ENCODE data around the gene ZNF429.
A peak's percentile ranks its signal among the peaks of the same experiment; 100 is the strongest.
"Not testable (repeated sequence)": the region's sequence is repeated elsewhere in the genome, so short reads cannot be mapped to it uniquely, and the experiment has no call there.

ZNF429 gene

DNA sequence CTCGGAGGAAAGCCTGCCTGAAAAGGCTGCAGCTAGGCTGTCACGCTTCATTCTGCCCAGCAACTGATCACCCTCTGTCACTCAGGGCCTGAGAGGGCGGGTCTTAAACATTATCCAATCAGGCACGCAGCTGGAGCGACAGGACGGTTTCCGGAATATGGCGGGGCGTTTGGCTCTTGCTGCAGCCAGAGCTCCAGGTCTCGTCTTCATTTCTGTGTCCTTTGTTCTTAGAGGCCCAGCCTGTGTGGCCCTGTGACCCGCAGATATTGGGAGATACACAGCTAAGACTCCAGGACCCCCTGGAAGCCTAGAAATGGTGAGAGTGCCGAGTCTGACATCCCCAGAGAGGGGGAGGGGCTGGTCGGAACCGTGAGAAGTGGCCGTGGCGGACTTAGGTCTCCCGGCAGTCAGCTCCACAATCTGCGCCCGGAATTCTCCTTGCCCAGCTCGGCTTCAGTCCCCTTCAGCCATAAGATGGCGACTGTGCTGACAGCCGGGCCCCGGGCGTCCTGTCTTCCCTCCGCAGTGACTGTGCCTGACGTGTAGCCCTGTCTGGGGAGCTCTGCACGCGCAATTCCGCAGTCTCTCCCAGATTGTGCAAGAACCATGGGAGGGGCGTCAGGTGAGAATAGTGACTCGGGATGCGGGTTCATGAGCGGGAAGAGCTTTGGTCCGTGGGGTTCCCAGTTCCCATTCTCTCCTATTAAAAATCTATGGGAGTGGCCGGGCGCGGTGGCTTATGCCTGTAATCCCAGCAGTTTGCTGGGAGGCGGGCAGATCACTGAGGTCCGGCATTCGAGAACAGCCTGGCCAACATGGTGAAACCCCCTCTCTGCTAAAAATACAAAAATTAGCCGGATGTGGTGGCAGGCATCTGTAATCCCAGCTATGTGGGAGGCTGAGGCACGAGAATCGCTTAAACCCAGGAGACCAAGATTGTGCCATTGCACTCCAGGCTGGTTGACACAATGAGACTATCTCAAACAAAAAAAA lies at the start of gene ZNF429:
Gene ZNF429 (plus strand): TSS at position 144 of the 993 bp plus-strand sequence. CDS start 170 bp downstream, at position 314.
- DNase-seq (ENCODE audit: low read depth in 2 of 2), result peak; percentile 83 to 84

DNA sequence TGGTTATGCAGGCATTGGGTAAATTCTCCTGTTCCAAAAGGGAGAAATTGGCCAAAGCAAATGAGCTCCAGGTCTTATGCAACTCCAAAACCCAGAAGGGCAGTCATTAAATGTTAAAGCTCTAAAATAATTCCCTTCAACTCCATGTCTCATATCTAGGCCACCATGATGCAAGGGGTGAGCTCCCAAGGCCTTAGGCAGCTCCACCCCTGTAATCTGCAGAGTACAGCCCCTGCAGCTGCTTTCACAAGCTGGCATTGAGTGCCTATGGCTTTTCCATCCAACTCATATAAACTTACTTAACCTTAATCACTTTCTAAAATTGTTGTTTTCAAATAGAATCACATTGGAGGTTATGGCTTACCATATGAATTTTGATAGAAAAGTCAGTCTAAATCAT lies 44.7 kb upstream of the ZNF429 start:
- DNase-seq (ENCODE audit: low read depth in 2 of 2), result no peak

DNA sequence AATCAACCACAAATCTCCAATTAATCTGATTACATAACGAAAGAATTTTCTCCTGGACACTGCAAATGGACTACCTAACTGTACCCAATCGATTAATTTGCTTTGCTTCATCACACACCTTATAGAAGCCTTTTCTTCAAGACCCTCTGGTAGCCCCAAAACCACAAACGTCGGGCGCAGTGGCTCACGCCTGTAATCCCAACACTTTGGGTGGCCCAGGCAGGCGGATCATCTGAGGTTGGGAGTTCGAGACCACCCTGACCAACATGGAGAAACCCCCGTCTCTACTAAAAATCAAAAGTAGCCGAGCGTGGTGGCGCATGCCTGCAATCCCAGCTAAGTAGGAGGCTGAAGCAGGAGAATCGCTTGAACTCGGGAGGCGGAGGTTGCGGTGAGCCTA lies 42.9 kb upstream of the ZNF429 start:
- no peak for DNase-seq (ENCODE audit: low read depth in 2 of 2)

DNA sequence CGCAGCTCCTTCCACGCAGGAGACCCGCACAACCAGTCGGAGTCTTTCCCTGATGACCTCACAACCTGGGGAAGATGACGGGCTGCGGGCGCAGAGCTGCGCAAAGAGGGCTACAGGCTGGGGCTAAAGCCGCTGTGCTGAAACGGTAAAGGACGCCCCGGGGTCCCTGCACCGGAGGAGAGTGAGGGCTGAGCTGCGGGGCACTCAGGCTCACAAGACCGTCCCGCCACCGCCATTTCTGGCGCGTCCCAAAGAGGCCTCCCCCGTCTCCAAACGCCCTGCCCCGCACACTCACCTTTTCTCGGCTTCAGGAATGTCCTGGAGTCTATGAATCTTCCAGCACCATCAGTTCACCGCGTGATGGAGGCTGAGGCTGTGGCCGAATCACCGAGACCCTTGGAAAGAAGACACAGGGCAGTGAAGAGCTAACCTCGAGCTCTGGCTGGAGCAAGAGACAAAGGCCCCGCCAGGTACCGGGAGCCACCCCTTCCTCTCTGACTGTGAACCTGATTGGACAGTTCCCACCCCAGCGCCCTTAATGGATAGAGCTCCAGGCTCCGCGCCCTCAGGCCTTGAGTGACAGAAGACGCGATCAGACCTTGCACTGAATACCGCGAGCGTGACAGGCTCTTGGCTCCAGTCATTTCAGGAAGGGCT lies 41.8 kb upstream of the ZNF429 start:
- DNase-seq (ENCODE audit: low read depth in 2 of 2), result peak; percentile 13 to 47

DNA sequence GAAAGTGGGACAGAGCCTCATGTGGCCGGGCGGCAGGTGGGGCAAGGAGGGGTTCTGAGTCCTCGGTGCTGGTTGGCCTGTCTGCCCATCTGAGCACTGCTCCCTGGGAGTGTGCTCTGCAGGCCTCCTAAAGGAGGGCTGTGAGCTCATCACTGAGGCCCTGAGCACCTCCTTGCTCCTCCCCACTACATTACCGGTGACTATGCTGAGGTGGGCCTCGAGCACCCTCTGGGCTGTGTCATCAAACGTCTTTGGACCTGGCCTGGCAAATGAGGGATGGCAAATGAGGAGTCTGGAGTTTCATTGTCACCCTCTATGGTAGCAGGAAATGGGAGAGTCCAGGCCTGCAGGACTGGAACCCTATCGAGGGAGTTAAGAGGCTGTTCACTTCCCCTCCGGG lies 38.8 kb upstream of the ZNF429 start:
- DNase-seq (ENCODE audit: low read depth in 2 of 2), result no peak

DNA sequence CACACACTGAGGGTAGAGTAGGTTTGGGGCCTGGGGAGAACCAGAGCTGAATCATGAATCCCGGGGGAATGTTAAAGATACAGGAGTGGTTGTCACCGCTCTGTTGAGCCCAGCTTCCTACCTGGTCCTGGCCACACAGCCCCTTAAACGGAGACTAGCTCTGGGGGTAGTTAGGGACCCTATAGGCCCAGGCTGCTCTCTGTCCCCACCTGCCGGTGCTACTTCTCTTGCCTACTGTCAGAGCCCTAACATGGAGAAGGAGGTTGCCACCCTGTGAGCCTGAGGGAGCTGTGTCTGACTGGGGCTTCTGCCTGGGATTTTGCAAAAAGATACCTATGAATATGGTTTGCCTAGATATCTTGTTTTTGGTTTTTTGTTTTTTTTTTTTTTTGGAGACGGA lies 36.6 kb upstream of the ZNF429 start:
- DNase-seq (ENCODE audit: low read depth in 2 of 2), result no peak

DNA sequence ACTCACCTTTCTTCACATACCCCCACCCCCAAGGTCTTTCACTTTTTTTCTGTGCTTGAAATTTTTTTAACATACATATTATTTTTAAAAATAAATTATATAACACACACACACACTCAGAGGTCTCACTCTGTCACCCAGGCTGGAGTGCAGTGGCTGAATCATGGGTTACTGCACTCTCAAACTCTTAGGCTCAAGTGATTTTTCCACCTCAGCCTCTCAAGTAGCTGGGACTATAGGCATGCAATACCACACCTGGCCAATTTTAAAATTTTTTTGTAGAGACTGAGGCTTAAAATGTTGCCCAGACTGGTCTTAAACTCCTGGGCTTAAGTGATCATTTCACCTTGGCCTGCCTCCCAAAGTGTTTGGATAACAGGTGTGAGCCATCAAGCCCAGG lies 32.9 kb upstream of the ZNF429 start:
- no peak for DNase-seq (ENCODE audit: low read depth in 2 of 2)

DNA sequence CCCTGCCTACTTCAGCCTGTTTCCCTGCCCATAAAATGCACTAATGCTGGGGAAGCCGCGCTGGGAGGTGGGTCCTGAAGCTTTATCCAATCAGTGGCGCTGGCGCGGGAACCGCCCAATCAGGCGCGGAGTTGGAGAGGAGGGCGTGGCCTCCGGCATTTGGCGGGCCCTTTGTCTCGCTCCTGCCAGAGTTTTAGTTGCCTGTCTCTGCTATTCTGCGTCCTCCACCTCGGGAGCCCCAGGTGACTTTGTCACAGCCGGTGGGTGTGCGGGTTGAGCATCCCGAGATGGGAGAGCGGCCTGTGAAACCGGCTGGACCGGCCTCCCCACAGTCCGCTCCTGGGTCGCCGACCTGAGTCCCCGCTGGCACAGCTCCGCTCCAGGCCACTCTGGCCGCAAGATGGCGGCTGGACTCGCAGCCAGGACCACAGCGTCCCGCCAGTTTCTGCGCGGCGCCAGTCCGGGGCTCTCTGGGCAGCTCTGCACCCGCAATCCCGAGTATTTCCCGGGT lies 30.7 kb upstream of the ZNF429 start:
- DNase-seq (ENCODE audit: low read depth in 2 of 2), result peak; percentile 75 to 78

DNA sequence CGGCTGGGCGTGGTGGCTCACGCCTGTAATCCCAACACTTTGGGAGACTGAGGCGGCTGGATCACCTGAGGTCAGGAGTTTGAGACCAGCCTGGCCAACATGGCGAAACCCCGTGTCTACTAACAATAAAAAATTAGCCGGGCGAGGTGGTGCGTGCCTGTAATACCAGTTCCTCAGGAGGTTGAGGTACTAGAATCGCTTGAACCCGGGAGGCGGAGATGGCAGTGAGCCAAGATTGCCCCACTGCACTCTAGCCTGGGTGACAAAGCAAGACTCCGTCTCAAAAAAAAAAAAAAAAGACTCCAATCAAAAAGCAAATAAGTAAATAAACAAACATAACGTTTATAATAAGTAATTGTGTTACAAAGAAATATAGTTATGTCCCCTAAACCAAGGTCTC lies 23.0 kb upstream of the ZNF429 start:
- DNase-seq (ENCODE audit: low read depth in 2 of 2), result not testable (repeated sequence)

DNA sequence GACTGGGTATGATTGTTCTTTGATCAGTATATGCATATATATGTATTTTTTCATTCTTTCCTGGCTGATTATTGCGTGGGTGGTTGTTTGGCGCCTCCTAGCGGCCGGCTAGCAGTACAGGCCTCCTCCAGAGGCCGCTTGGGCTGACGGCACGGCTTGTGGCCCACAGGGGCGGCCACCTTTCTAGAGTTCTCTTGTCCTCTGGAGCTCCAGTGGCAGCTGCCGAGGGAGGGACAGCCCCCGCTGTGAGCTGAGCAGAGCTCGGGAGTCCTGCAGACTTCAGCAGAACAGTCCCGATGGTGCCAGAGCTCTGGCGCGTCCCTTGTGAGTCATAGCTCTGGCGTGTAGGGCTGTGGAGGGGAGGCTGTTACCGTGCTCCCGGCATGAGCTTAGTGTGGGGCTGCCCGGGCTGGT lies 22.5 kb upstream of the ZNF429 start:
- DNase-seq (ENCODE audit: low read depth in 2 of 2), result peak; percentile 40 to 41

DNA sequence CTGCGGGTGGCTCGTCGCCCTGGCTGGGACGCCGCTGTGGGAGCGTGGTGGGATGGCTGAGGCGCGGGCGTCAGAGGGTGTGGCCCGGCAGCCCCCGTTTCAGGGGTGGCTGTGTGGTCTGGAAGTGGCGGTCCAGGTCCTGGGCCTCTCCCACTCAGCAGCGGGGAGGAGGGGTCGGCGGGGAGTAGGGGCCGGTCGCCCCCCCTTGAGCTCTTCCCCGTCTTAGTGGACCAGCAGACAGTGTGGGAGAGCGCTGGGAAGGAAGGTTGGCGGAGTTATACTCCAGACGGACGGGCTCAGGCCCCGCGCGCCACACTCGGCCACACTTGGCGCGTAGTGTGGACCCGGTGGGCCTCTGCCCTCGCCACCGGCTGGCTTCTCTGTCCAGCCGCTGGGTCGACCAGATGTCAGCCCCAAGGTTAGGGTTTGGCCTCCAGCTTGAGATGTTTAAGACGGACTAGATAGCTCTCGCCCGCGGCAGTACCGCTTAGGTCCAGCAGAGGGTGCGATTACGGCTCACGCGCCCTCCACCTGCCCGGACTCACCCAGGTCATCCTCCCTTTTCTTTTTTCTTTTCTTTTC lies 21.7 kb upstream of the ZNF429 start:
- peak; percentile 38 to 49 for DNase-seq (ENCODE audit: low read depth in 2 of 2)

DNA sequence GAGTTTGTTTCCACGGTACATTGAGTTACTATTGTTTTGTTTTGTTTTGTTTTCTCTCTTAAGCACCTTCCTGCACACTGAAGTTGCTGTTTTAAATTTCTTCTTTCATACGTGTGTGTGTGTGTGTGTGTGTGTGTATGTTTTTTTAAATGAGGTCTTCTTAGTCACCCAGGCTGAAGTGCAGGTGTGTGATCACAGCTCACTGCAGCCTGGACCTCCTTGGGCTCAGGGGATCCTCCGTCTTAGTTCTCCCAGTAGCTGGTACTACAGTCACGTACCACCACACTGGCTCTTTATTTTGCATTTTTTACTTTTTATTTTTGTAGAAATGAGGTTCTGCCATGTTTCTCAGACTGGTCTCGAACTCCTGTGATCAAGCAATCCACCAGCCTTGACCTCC lies 20.8 kb upstream of the ZNF429 start:
- DNase-seq (ENCODE audit: low read depth in 2 of 2), result no peak

DNA sequence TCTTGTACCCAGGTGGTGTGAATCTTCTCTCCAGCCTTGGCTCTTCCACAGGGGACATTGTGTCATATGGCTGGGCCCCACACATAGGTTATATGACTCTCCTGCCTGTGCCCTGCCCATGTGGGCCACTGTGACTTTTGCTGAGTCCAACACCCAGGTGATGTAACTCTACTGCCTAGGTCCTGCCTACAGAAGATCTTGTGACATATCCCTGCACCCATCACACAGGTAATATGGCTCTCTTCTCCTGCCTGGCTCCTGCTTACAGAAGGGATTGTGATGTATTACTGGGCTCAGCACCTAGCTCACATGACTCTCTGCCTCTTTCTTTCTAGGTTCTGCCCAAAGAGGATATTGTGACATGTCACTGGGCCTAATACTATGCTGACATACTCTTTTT lies 19.5 kb upstream of the ZNF429 start:
- no peak for DNase-seq (ENCODE audit: low read depth in 2 of 2)

DNA sequence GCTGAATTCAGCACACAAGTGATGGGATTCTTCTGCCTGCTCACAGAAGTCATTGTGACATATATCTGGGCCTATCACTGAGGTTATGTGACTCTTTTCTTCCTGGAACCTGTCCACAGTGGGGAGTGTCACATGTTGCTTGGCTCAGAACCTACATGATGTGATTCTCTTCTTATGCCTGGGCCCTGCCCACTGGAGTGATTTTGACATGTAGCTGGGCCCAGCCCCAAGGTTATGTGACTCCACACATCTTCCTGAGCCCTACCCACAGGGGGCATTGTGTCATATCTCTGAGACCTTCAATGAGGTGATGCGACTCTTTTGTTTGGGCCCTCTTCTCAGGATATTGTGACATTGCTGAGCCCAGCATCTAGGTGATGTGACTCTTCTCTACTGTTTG lies 17.4 kb upstream of the ZNF429 start:
- DNase-seq (ENCODE audit: low read depth in 2 of 2), result no peak

DNA sequence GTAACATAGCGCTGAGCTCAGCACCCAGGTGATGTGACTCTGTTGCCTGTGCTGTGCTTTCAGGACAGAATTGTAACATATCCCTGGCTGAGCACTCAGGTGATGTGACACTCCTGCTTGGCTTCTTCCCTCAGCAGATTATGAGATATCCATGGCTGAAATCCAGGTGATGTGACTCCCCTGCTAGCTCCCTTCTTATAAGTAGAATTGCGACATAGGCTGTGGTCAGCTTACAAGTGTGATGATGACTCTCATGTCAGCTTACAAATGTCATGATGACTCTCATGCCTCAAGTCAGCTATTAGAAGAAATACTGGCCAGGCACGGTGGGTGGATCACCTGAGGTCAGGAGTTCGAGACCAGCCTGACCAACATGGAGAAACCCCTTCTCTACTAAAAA lies 14.3 kb upstream of the ZNF429 start:
- no peak for DNase-seq (ENCODE audit: low read depth in 2 of 2)

DNA sequence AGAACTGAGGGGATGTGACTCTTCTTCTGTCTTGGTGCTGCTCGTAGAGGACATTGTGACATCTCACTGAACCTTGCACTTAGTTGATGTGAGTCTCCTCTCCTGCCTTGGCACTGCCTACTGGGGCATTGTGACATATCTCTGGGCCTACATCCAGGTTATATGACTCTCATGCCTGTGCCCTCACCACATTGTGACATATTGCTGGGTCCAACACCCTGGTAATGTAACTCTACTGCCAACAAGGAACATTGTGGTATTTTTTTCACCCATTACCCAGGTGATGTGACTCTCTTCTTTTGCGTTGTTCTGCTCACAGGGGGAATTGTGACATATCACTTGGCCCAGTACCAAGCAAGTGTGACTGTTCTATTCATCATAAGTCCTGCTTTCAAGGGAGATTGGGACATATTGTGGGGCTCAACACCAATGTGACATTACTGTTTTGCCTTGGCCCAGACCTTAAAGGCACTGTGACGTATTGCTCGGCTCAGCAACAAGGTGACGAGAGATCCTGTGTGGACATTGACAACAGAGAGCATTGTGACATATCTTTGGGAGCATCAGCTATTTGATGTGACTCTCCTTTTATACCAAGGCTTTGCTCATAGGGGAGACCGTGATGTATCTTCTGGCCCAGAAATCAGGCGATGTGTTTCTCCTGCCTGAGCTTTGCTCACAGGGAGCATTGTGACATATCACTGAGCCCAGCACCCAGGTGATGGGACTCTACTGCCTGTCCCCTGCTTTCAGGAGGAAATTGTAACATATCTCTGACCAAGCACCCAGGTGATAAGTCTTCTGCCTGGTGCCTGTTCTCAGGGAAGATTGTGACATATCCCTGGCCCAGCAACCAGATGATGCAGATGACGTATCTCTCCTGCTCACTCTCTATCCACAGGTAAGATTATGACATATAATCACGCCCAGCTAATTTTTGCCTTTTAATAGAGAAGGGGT lies 12.2 kb upstream of the ZNF429 start:
- DNase-seq (ENCODE audit: low read depth in 2 of 2), result no peak

DNA sequence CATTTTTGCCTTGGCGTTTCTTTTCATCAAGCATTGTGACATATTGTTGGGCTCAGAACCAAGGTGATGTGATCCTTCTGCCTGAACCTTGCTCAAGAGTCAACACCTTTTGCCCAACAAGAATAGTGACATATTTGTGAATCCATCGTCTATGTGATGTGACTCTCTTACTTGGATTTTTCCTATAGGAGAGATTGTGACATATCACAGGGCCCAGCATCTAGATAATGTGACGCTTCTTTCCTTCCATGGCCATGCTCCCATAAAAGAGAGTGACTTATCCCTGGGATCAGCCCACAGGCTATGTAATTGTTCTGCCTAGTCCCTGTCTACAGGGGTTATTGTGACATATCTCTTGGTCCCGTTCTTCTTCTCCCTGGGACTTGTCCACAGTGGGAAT lies 8.5 kb upstream of the ZNF429 start:
- no peak for DNase-seq (ENCODE audit: low read depth in 2 of 2)

DNA sequence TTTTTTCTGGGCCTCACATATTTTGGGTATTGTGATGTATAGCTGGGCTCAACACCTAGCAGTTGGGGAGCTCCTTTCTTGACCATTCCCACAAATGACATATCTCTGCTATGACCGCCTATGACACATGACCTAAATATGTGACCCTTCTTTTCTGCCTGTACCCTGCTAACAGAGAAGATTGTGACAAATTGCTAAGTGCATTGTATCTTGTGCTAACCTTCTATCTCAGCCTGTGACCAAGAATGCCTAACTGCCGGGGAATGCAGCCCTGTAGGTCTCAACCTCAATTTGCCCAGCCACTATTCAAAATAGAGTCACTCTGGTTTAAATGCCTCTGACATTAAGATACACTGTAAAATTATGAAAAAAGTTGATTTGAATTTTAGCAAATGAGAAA lies 6.8 kb upstream of the ZNF429 start:
- DNase-seq (ENCODE audit: low read depth in 2 of 2), result no peak

DNA sequence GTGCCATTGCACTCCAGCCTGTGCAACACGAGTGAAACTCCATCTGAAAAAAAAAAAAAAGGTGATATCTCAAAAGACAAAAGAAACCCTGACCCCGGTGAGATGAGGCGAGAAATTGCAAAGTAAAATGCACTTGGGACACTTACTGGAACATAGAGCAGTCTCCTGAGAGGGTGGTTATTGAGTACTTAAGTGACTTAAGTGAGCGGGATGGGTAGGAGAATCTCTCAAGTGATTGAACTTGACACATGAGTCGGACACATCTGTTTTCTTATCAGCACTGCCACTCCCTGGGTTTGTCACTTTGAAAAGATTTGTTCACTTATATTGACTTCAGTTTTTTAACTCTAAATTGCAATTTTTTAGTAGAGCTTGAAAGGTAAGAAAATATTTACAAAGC lies 2.8 kb downstream of the ZNF429 start:
- no peak for DNase-seq (ENCODE audit: low read depth in 2 of 2)

DNA sequence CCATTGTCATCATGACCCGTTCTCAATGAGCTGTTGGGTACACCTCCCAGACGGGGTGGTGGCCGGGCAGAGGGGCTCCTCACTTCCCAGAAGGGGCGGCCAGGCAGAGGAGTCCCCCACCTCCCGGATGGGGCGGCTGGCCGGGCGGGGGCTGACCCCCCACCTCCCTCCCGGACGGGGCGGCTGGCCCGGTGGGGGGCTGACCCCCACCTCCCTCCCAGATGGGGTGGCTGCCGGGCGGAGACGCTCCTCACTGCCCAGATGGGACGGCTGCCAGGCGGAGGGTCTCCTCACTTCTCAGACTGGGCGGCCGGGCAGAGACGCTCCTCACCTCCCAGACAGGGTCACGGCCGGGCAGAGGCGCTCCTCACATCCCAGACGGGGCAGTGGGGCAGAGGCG lies 5.7 kb downstream of the ZNF429 start:
- DNase-seq (ENCODE audit: low read depth in 2 of 2), result not testable (repeated sequence)

DNA sequence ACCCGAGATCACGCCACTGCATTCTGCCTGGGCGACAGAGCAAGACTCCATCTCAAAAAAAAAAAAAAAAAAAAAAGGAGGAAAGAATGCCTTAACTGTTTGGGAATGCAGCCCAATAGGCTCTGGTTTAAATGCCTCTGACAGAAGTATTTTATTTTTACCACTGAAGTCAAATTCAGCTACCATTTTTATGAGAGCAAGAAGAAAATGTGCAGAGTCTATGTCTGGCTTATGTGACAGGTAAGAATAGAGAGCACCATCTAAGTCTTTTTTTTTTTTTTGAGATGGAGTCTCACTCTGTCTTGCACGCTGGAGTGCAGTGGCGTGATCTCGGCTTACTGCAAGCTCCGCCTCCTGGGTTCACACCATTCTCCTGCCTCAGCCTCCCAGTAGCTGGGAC lies 7.2 kb downstream of the ZNF429 start:
- DNase-seq (ENCODE audit: low read depth in 2 of 2), result not testable (repeated sequence)
